SKM-1 treated with dmso at 0.1 percent for 144 hours (cell line): ENCODE measurements around the gene CCDC197.

Experiments used
- DNase-seq: peaks from one replicate; lab custom pipeline; 2025; ENCODE audit not compliant: unreplicated experiment; lab: John Stamatoyannopoulos, UW

The CCDC197 gene

DNA sequence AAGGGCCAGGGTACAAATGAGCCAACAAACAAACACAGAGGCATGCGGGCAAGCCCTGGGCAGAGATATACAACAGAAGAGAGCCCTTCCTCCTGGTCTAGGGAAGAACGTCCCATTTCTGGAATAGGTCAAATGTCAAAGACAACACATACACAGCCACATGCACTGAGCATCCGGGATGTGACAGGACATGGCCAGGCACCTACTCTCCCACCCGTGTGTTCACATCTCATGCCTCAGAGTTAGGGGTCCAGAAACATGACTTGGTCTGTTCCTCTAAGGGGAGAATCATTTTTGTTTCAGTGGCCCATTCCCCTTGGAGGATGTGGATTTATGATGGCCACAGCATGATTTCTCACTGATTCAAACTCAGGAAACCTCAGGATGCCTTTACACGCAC, 19.9 kb upstream of the CCDC197 start:
- no peak for DNase-seq

DNA sequence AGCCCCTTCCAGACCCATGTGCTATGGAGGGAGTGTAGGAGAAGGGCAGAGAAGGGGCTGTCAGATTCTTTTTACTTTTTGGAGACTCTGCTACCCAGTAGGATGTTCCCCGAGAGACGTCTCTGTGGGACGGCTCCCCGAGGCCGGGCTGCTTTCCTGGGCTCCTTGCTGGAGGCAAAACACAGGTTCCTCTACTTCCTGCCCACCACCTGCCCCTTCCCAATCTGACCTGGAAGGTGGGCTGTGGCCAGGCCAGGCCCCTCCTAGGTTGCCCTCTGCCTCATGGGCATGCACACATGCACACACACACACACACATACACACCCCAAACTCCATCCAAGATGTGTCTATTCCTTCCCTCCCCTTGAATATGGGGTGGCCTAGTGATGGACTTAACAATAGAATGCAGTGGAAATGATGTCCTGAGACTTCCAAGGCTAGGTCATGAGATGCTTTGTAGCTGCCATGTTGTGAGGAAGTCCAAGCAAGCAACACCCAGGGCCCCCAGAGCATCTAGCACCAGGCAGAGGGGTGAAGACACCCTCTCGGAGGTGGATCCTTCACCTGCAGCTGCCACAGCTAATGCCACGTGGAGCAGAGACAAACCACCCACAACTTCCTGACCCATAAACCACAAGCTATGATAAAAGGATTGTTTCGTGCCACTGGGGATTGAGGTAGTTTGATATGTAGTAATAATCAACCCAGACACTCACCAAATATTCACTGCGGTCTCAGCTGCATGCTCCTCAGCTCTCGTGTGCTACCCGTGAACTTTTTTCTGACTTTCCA, 19.1 kb upstream of the CCDC197 start:
- no peak for DNase-seq

DNA sequence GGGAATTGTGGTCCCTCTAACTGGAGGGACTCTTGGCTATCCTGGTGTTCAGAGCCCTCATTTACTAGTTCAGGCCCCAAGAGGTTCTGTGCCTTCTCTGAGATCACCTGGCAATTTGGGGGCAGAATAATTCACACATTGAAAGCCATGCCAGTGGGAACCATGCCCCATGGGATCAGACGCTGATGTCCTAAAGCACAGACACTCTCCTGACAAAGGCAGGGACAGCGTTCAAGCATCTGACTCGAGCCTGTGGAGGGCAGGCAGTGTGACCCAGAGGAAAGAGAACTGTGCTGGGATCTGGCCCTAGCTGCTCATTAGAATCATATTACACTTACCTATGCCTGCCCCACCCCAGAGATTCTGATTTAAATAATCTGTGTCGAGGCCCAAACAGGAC, 18.4 kb upstream of the CCDC197 start:
- DNase-seq, result no peak

DNA sequence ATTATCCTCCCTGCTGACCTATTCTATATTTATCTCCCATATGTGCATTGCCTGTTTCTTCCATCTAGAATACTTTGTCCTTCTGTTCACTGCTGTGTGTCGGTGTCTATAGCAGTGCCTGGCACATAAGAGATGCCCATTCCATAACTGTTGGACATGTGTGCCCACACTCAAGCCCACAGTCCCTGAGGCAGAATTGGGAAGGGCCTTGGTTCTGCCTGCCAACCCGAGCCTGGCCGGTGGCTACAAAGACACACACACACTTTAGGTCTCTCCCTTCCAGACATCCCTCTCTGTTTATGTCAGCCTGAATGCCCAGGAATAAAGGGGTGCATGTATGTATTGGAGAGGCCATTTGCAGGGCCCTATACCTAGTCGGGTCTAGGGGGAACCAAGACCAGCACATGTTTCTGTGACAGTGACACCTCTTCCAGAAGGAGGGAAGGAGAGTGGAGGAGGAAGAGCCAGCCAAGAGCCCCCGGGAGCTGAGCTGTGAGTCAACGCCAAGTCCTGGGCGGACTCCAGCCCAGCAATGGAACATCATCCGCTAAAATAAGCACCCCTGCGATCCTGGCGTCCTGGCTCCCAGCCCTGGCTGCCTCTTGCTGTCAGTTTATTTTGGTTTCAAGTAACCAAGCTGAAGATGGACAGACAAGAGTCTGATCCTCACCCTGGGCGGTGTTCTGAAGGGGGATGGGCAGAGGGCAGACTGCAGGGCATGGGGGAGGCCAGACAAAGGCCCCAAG, 16.5 kb upstream of the CCDC197 start:
- no peak for DNase-seq

DNA sequence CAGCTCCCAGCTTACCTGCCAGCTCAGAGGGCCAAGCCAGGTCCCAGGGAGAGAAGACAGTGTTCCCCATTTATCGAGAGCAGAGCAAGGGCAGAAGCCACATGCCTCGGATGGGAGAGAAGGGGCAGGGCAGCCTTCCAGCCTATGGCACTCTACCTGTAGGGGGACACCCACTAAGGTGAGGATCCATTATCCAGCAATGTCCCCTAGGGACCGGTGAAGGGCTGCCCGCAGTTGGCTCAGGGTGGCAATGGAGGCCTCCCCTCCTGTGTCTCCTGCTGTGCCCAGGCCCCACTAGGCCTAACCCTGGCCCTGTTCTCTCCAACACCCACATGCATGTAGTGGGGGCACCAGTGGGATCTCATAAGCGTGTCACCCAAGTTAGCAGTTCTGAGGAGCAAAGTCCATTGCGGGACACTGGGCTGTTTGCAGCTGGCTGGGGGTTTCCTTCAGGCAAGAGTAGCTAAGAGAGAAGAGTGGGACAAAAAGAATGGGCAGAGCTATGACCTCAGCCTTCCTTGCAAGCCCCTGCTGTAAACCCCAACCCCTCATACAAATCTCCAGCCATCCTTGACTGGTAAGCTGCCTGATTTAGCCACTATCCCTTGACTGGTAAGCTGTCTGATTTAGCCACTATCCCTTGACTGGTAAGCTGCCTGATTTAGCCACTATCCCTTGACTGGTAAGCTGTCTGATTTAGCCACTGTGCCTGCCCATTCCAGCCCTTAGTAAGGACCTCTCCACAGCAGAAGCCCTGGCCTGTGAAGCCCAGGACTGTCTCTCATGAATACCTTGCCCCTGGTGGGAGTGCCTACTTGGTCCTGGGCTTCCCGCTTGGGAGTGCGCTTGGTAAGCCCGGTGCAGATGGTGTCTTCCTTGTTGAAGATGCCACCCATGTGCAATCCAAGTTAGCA, 15.5 kb upstream of the CCDC197 start:
- DNase-seq, result no peak

DNA sequence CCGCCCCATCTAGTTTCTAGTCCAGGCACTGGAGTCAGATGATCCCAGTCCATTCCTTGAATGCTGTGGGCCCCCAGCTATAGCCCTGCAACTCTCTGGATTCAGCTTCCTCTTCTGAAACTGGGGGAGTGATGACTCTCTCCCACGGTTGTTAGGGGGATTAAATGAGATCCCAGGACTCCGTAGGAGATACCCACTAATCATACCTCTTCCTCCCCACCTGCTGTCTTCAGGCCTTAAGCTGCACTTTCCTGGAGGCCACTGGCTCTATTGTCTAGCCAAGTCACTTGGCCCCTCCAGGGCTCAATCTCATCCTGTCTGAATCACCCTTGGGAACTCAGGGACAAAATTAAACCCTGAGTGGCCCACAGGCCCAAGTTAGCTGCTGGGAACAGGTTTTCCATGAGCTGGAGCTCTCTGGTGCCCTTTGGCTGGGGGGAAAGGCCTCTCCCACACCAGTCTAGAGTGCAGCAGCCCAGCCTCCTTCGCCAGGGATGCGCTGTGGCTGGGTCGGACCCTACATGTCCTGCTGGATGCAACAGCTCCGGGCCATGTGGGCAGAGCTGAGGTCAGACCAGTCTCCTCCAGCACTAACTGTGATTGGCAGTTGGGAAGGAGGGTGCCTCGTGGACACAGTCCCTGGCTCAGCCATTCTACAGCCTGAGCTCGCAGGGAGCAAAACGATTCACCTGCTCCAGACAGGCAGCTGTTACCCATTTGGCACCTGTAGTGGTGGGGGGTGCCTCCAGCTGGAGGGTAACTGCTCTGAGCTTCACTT, 14.7 kb upstream of the CCDC197 start:
- DNase-seq, result no peak

DNA sequence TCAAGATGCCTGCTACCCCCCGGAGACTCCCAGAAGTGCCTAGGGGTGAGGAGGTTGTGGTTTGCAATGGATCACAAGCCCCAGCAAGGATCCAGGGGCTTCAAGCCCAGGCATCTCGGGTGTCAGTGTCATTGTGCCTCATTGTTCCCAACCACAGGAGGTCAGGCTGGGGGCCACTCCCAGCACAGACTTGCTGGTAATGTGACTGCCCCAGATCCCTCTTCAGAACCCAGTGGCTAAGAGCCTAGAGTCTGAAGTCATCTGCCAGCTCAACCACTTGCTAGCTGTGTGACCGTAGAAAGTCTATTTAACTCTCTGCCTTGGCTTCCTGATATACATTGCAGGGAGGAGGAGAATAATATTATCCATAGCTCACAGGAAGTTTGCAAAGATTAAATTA, 13.0 kb upstream of the CCDC197 start:
- DNase-seq, result no peak

DNA sequence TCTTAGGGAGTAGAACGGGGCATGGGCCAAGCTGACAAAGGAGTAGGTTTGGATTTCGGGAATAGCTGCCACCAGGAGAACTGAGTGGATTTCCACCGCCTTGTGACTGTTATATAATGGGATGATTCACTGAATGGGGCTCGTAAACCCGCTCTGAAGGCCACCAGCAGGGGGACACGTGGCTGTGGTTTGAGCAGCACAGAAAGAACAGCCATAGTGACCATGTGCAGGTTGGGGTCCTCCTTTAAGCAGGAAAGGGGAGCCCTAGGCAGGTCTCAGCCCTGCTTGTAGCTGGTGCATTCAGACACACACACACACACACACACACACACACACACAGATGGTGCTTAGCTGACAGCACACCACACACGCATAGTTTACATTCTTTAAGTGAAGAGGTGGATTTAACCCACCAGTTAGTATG, 12.1 kb upstream of the CCDC197 start:
- DNase-seq, result no peak

DNA sequence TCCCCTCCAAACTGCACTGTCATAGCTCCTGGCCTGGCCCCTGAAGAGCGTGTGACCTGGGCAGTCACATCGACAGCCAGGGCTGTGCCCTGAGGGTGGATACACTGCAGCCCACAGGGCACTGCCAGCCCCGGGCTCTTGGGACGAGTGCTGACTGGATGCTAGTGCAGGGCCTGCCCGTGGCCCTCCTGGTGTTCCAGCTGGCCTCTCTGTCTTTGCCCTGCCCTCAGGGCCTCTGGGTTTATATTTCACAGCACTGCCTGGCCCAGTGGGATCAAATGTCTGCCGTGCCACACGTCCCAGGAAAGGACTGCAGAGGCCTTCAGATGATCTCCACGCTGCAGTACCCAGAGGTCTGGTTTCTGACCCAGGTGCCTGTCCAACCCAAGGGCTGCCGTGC, 10.1 kb upstream of the CCDC197 start:
- no peak for DNase-seq

DNA sequence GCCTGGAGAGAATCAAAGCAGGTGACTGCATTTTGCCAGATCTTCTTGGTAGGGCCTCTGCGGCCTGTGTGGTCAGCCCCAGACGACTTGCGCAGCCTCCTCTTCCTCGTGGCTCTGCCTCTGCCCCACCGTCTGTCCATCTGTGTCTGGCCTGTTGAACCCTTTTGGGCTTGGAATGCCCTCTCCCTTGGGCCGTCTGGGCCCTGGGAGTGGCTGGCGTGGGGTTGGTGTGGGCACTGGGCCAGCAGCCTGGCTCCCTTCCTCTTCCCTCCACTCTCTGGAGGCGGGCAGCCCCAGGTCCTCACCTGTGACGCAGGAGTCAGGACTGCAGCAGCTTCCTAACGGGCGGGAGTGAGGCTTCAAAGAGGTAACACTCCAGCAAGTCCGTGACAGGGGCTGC, 9.7 kb upstream of the CCDC197 start:
- DNase-seq, result no peak

DNA sequence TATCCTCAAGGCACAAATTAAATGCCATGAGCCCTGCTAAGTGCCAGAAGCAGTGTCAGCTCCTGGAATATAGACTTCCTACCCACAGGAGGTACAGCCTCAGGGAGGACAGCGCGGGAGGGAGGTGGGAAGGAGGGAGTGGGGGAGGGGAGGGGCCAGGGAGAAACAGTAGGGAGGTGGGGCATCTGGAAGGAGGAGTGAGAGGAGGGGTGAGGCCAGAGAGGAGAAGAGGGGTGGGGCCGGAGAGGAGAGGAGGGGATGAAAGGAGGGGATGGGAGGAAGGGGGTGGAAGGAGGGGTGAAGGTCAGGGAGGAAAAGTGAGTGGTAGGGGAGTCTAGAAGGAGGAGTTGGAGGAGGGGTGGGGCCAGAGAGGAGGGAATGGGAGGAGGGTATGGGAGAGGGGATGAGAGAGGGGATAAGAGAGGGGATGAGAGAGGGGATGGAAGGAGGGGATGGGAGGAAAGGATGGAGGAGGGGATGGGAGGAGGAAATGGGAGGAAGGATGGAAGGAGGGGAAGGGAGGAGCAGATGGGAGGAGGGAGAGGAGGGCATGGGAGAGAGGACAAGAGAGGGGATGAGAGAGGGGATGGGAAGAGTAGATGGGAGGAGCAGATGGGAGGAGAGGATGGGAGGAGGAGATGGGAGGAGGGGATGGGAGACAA, 9.2 kb upstream of the CCDC197 start:
- no peak for DNase-seq

DNA sequence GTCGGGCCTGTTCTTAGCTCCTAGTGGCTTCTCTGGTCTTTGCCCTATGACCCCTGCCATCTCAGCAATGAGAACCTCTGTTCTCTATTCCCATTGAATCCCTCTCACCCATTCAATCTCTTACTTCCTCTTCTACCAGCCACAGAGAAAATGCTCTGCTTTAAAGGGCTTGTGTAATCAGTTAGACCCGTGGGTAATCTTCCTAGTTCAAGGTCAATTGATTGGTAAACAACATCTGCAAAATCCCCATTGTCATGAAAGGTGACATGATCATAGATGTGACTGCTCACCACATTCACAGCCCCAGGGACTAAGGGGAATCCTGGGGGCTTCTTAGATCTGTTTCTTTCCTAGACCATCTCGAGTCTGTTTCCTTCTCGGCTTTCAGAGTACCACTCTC, 7.2 kb upstream of the CCDC197 start:
- DNase-seq, result no peak

DNA sequence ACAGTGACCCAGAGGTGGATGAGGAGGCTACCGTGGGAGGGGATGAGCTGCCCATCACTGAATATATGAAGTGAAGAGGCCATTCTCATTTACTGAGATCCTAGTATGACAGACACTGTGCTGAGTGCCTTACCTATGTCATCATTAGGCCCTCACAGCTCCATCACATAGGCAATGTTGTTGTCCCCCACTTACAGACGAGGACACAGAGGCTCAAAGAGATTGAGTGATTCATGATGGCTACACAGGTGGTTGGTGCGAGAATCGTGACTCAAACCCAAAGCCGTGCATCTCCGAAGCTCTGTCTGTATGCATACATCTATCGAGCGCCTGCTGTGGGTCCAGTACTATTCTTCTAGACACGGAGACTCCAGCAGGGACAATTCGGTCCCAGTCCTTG, 5.9 kb upstream of the CCDC197 start:
- no peak for DNase-seq

DNA sequence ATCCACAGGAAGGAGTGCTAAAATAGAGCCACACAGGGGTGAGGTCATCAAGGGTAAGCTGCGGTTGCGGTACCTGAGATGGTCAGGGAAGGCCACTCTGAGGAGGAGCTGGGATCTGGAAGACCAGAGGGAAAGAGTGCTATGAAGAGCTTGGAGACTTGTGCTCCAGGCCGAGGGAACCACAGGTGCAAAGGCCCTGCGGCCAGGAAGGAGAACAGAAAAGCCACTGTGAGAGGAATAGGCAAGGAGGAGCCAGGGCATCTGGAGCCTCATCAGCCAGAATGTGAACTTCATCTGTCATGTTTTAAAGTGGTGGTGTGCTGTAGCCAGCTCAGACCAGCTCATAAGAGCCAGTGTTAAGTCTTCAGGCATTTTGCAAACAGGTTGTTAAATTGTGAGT, 5.5 kb upstream of the CCDC197 start:
- no peak for DNase-seq

DNA sequence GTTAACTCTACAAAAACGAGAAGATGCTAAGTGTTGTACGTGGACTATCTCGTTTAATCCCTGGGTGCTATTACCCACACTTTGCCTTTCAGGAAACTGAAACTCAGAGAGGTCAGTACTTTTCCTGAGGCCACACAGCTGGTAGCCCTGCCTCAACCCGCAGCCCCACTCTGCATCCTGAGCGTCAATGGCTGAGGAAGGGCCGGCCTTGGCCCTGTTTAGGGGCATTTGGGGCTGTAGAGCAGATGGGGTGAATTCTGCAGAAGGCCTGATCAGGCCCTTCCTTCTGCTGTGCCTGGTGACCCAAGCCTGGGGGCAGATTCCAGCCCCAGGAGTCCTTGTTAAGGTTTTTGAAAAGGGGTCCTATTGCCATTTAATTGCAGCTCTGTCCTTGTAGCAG, 3.7 kb upstream of the CCDC197 start:
- no peak for DNase-seq

DNA sequence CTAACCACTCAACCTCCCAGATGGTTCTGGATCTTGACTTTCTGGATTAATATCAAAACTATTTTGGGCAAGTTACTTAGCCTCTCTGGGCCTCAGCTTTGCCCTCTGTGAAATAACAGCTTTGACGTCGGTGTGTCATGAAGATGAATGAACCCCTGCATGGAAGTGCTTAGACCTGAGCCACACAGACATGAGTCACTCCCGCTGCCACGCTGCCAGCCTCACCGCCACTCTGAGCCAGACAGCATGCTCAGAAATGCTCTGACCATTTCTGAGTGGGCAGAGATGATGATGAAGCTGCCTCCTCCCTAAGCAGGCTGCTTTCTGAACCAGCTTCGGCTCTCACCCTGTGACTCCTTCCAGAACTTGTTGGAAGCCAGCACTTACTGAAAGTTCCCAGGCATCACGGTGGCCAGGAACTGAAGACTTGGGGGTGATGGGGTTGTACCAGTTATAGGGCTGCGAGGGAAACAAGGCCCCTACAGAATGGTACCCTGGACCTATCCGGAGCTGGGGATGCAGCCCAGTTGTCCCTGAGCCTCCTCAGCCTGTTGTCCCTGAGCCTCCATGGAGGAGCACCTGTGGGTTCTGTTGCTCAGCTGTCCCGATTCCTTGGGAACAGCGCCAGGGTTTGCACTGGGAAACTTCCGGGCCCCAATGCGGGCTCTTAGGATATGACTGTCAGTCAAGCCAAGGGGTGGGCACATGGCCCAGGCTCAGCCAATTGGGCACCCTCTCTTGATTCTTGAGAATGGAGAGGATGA, 2.0 kb upstream of the CCDC197 start:
- DNase-seq, result no peak

DNA sequence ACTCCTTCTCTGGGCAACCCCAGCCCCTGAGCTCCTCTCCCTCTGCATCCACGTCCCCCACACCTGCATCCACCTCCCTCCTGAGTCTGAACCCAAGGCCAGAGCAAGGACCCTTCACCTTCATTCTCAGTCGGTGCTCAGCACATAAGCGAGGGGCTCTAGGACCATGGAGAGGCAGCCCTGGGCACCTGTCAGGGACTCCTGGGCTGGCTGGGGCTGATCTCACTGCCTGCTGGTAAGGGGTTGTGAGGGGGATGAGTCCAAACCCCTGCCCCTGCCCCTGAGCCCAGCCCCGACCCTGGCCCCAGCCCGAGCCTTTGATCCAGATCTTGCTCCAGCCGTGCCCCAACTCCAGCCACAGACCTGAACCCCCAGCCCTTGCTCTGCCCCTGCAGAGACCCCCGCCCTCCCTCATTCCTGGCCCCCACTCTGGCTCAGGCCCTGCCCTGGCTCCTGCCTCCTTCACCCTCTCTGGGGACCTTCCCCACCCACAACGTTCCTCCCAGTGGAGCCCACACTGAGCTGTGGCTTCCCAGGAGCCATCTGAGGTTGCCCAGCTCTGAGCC, 888 bp upstream of the CCDC197 start:
- no peak for DNase-seq

DNA sequence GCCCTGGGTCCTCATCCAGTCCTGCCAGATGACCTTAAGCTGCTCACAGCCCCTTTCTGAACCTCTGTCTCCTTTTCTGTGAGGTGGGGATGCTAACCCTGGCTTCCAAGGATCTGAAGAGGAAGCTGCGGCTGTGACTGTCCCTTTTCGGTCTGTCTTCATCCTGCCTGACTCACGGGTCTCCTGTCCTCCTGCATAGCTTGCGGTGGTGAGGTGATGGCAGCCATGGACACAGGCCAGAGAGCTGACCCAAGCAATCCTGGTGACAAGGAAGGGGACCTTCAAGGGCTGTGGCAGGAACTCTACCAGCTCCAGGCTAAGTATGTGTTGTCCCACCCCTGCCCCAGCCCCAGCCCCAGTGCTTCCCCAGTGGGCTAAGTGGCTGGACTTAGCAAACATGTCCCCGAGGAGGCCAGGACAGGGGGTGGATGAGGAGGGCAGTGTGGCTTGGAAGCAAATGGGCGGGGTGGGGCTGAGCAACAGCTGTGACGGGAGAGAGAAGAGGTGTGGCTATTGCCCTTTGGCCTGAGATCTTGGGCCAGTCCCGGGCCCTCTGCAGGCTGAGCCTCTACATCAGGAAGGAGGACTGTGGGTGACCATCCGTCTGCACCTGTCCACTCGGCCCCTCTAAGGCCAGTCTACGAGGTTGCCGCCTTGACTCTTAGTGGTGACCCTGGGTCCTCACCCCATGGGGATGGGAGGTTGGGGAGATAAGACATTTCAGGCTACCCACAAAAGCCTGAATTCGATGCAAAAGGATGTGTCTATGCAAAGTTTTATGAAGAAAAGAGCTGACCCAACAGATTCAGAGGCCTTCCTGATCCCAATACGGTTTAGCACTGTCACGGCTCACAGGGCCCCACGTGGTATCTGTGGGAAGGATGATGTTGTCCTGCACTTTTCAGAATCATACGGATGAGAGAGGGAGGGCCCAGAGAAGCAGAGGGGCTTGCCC, 1.1 kb downstream of the CCDC197 start:
- DNase-seq, result no peak
